HG03064 (cell line): Measurements from ENCODE around the gene LTK.

Experiments
- ATAC-seq: cut with Tn5 transposase; IDR thresholded peaks from one replicate; pipeline ENCODE4 v1.9.1; 2021; ENCODE audit warnings: low read depth; ENCODE audit not compliant: unreplicated experiment

The LTK gene

DNA sequence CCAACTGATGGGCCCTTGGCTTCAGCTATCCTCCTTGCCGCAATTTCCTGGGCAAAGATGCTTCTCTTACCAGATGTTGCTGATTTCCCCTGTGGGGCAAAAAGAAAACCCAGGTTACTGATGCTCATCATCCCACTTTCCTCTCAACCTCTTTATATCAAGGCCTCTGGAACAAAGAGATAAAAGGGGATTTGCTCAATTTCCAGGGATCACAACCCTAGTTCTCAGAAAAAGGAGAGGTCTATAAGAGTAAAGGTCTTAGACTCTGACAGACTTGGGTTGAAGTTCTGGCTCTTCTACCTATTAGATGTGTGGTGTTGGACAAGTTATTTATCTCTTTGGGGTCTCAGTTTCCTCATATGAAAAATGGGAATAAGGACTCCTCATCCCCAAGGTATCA lies 21.9 kb upstream of the LTK start:
- ATAC-seq, result no peak

DNA sequence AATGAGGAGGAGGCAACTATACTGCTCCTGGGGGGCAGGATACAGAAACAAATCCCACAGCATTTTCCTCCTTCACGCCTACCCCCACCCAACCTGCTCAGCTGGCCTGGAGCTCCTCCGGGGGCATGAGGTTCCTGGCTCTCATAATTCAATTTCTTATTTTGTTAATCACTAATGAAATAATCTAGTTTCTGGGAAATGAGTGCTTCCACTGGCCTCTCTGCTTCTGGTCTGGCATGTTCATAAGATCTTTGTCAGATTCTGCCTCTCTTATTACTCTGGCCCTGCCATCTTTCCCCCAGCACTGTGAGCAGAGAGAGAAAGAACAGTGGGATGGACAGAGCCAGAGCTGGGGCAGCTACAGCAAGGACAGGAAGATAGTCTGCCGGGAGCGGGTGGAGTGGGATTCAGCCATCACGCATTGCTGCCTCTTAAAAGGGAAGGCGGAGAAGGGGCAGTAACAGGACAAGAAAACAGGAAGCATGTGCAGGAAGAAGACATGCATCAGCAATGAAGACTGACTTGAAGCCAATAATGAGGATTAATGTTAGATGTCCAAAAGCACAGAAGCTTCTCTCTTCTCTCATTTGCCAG lies 16.8 kb upstream of the LTK start:
- no peak for ATAC-seq

DNA sequence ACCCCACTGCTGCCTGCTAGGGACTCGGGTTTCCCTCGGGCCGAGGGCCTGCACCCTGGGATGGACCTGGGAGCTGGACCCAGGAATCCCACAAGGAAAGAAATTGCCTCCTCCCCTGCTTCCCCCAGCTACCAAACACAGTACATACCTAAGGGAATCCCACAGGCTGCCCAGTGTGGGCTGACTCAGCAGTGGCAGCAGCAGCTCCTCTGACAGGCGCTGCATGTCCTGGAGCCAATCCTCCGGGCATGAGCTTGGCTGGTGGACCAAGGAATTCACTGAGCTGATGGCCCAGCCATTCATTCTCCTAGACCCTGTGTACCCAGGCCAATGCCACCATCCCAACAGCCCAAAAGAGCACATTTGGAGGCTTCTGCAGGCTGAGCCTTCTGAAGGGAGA lies 9.5 kb upstream of the LTK start:
- ATAC-seq, result no peak

DNA sequence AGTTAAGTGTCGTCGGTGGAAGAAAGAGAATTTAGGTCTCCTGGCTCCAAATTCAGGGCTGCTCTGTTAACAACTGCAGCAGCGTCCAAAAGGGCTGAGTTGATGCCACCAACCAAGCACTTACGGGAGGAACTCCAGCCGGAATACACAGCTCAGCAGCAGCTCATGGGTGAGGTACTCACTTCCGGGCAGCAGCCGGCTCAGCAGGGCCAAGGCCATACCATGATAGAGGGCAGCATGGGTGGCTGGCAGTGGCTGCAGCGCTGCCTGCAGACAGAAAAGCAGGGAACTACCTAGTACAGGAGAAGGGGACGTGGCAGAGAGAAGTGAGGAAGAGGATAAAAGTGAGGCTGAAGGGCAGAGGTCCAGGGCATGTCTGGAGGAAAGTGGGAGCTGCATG lies 8.0 kb upstream of the LTK start:
- no peak for ATAC-seq

DNA sequence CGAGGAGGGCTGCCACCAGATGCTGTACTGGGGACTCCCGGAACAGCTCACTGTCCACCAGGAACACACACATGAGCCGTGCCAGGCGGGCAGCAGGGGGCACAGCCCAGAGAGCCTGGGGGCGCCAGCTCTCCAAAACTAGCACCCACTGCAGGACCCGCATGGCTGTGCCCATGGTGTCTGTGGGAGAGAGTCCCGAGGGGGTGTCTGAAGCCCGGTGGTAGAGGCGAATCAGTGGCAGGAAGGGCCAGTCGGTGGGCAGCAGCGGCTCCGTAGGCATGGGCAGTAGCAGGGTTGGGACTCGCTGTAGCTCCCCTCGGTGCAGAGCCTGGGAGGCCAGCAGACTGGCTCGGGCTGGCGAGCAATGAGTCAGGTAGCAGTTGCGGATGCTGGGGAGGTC lies 7.0 kb upstream of the LTK start:
- ATAC-seq, result no peak

DNA sequence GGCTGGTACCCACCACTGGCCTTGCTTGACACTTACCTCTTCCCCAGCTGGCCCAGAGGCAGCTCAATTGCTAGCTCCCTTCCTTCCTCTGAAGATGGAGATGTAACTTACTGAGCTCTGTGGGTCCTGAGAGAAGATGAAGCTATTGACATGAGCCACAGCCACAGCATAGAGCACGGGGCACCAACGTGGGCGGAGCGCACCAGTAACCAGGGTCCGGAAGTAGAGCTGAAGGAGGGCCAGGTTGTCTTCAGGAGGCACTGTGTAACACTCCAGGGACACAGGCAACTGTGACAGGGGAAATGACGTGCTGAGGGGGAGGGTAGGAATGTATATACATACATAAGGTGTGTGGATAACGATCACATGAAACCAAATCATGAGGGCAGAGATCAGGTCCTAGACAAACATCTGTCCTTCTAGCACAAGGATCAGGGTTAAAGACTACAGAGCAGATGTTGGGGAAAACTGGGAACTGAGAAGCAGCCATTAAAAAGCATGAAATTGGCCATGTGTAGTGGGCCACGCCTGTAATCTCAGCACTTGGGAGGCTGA lies 4.3 kb upstream of the LTK start:
- no peak for ATAC-seq

DNA sequence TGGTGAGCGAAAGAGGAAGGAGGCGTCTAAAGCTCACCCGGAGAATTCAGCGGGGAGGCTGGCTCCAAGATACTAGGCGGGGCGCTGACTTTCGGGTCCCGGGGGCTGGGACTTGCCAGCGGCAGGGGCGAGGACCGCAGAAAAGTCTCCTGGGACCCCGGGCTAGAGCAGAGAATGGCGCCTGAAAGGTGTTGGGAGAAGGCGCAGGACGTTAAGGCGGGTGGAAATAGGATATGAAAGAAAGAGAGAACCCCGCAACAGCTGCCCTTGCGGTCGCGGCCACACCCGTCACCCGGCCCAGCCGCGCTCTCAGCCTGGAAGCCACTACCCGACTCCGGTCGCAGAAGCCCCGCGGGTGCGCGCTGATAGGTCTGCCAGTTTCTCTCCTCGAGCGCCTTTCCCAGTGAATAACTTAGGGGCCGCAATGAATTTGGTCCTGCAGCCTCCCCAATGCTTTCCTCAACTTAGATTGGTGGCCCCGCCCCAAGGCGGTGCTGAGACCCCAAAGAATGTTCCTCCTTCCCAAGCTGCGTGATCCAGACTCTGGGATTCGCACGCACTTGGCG lies 604 bp downstream of the LTK start:
- no peak for ATAC-seq

DNA sequence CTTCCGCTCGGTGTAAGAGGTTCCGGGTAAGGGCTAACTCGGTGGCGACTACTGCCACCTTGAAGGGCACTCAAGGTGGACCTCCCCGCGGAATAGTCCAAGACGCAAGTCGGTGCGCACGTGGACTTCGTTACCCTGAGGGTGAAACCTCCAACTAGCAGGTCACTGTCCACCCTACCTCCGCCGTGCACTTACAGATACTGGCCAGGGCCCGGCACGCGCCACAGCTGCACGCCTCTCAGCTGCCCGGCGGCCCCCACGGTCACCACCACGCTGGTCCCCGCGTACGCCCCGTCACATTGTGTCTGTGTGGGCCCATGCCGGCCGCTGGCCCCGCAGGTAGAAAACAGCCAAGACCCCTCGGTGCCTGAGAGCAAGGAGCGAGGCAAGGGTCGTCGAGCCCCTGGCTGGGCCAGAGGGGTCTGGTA lies 1.1 kb downstream of the LTK start:
- ATAC-seq, result no peak

DNA sequence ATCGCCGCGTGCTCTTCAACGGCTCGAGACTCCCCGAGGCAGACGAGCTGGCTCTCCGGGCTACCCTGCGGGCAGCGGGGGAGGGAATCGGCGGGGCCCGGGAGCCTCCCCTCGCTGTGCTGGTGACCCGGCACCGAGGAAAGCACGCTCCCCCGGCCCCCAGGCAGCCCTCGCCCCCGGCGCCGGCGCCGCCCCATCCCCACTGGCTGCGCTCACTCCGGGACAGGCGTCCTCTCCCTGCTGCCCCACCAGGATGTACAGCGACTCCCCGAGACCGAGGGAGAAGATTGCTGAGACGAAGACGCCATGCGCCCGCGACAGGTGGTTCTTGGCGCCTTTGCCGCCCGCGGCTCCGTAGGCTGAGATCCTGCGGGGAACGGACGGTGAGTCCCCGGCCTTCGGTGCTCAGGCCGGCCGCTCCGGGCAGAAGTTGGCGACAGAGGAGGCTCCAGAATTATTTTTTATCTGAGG lies 1.7 kb downstream of the LTK start:
- ATAC-seq, result no peak

DNA sequence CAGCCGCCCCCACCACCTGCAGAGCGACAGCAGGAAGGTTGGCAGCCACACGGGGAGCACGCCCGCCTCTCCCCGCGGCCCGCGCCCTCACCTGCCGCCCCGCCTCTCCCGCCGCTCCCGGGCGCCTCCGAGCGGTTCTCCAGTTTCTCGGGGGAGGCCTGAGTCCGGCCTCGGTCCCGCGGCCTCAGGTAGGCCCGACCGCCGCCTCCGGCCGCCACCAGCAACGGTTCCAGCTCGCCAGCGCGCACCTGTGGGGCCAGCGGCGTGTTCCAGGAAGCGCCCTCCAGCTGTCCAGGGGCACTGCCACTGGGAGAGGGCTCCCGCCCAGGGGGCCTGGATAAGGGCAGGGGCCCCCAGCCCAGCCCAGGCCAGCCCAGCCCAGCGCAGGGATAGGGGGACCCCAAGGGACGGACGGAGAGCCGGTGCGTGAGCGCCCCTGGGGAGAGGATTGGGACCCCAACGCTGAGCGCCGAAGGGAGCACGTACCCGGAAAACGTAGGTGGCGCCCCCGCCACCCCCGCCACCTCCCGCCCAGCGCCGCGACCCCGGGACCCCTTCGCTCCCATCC lies 2.2 kb downstream of the LTK start:
- no peak for ATAC-seq

DNA sequence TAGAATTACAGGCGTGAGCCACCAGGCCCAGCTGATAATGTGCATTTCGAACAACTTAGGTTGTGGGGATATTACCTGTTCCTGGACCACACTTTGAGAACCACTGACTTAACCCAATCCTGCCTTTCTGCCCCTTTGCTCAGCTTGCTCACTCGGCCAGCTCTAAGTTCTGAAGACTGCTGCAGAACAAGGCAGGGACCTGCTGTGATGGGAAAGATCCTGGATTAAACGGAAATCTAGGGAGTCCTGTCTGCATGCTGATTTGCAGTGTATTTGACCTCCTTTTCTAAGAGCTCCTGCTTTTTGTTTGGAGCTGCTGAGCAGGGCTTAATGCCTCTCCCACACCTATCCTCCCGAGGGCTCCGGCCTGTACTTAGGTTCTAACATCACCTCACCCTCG lies 2.9 kb downstream of the LTK start:
- ATAC-seq, result no peak

DNA sequence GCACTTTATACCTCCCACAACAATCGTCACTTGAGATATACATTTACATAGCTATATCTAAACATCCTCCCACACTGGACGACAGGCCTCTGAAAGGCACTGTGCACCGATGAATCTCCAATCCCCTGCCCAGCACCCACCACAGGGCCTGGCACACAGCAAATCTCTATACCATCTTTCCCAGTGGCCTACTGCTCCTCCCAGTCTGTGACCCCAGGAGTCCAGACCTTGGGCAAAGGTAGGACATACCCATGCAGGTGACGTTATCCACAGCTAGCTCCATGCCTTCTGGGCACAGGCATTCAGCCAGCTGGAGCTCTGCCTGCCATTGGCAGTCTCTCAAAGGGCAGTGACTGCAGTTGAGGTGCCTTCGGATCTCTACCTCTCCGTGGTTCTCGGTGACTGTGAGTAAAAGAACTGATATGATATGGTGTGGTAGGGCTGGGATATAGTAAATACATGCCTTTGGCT lies 5.8 kb downstream of the LTK start:
- ATAC-seq, result no peak

DNA sequence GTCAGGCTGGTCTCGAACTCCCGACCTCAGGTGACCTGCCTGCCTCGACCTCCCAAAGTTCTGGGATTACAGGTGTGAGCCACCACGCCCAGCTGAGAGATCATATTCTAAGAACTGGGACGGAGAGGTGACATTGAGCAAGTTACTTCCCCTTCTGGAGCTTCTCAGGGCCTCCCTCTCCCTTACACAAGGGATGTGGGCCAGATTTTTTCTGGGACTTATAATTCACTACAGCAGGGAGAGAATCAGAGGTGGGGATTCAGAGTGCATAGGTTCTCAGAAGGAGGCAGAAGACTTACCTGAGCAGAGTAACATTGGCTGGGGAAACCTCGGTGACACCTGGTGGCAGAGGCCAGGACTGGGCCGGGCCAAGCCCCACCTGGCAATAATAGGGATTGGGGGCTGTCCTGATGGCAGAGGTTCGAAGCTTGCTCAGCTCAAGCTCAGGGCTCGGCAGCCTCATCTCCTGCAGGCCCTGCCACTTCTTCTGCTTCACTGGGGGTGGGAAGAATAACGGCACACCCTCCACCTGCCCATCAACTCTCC lies 6.8 kb downstream of the LTK start:
- no peak for ATAC-seq

DNA sequence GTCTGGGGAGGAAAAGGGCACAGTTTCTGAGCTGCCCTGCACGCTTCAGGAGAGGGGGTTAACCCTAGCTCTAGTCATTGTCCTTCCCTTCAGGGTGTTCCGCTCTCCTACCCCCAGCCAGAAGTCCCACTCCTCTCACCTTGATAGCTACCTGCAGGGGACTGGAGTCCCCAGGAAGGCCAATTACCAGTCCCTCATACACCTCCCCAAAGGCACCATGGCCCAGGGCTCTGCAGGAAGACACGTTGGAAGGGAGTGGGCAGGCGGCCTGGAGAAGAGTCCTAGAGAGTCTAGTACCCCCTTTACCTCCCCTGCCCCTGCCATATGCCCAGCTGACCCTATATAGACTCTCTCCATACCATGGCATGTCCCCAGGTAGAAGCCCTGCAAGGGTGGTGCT lies 7.9 kb downstream of the LTK start:
- no peak for ATAC-seq

DNA sequence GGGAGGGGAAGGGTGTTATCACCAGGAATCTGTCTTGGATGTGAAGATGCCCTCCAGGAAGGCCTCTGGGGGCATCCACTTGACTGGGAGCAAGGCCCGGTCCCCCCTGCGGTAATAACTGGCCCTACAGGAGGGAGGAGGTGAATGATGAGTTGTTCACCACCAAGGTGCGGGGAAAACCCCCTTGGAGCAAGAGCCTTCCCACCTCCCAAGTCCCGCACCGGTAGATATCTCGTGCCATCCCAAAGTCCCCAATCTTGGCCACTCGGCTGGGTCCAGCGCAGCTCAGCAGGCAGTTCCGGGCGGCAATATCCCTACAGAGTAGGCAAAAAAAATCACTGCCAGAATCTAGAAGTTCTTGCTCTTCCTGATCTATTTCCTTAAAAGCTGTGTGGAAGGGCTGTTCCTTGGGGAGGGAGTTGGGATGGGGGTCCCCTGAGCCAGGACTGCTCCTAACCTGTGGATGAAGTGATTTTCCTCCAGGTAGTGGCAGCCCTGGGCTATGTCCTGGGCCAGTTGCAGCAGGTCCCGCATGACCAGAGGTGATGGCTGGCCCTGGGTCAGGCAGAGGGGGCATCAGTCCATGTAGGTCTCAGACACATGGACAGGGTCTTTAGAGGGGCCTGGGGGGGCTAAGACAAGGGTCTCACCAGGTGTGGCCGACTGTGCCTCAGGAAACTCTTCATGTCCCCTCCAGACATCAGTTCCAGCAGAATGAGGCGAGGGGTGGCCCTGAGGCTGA lies 8.7 kb downstream of the LTK start:
- no peak for ATAC-seq

DNA sequence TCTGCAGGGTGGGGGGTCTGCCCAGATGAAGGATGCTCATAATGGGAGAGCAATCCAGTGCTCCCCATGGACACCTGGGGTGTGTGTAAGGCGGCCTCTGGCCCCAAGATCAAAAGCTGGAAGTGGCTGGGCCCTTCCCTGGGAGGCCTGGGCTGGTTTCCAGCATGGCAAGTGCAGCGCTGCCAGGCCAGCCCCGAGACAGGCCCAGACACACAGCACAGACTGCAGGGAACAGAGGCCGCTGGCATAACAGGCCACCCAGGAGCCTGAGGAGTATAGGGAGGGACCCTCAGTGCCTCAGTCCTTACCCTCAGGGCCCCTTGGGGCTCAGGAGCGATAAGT lies 10.0 kb downstream of the LTK start:
- no peak for ATAC-seq

DNA sequence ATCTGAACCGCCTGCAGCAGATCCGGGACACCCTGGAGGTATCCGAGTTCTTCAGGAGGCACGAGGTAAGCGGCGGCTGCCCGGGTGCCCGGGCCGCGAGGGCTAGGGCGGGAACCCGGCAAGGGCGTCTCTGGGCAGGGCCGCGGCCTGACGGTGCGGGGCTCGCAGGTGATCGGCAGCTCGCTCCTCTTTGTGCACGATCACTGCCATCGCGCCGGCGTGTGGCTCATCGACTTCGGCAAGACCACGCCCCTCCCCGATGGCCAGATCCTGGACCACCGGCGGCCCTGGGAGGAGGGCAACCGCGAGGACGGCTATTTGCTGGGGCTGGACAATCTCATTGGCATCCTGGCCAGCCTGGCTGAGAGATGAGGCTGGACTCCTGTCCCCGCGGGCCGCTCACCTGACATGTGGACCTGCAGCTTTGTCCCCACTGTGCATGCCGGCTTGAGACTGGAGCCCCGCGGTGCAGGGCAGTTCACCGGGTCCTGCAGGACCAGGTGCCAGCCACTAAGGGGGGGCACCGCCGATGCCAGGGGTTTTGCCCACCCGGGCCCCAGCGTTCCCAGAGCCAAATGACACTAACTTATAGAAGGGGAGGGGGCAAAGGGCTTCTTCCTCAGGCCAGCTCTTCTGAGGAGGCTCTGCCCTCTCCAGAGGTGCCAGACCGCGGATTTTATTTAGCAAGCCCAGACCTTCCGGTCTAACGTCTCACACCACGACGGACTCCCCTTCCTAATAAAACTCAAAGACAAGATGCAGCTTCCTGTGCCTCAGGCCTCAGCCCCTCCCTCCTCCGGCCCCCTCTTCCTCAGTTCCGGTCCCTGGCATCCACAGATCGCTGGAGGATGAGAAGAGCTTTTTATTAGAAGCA lies 10.6 kb downstream of the LTK start:
- ATAC-seq, result no peak

DNA sequence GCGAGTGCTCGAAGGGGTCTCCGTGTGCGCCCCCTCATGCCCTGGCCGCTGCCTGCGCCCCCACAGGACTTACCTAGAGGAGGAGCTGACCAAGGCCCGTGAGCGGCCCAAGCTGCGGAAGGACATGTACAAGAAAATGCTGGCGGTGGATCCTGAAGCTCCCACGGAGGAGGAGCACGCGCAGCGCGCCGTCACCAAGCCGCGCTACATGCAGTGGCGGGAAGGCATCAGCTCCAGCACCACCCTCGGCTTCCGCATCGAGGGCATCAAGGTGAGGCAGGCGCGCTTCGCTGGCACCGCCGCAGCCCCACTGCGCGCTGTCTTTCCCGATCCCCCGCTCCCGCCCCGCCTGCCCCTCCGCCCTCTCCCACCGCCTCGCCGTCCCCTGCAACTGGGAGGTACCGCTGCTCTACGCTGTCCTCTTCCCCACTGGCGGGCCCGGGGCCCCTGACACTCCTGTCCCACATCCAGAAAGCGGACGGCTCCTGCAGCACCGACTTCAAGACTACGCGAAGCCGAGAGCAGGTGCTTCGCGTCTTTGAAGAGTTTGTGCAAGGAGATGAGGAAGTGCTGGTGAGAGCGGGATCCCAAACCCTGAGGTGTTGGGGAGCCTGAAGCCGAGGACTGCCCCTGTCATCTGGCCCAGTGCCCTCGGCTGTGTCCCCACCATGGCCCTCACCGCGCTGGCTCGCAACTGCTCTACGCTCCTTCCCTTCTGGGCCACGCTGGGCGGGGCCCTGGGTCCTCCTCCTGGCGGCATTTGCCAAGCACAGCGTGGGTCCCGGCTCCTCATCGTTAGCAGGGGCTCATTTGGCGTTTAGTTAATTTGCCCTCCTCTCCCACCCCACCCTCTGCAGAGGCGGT lies 11.5 kb downstream of the LTK start:
- no peak for ATAC-seq

DNA sequence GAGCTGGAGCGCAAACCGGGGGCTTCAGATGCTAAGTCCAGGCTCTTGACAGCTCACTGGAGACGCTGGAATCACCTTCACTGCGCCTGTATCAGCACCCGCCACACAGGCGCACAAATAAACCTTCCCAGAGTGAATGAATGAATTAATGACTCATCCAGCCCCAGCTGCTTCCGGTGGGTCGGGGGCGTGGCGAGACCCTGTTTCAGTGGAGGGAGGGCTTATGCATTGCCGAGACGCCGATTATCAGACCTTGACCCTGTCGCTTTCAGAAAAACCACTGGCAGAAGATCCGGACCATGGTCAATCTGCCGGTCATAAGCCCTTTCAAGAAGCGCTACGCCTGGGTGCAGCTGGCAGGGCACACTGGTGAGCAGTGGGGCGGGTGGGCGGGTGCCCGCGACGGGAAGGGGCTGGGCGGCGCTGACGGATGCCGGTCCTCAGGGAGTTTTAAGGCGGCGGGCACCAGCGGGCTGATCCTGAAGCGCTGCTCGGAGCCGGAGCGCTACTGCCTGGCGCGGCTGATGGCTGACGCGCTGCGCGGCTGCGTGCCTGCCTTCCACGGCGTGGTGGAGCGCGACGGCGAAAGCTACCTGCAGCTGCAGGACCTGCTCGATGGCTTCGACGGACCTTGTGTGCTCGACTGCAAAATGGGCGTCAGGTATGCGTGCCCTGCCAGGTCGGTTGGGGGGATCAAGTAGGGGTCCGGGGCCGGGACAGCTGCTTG lies 12.3 kb downstream of the LTK start:
- no peak for ATAC-seq
